Esophagus mucosa (tissue), 1 donor: ENCODE results near the gene CCDC12. TPM values are rescaled to one million over a fixed set of nuclear protein-coding genes. Genes with fewer than 3 reads are reported as not detected.
A peak's percentile ranks its signal among the peaks of the same experiment; 100 is the strongest.

Experiments used
- ATAC-seq: fragments of 200-7000 bp; cut with Tn5 transposase; one replicate; pipeline ENCODE4 v1.9.1; 2020
- total RNA-seq: library from RNA; stranded (reverse); gene quantifications from one replicate; pipeline ENCODE4 v1.2.4, GENCODE V29; 2023
- donor health status: DM: yes; HTN: yes; CAD: no.

Gene CCDC12
- total RNA-seq, 1 donor from 2014 or later, result 50.2 TPM

GRCh38 chr3:46935989-46936558 is 40.5 kb downstream of the CCDC12 start:
- no peak for ATAC-seq

GRCh38 chr3:46935168-46935858 is 41.2 kb downstream of the CCDC12 start:
- peak; percentile 76 for ATAC-seq

GRCh38 chr3:46934498-46935167 is 41.9 kb downstream of the CCDC12 start:
- ATAC-seq, result peak; percentile 78

GRCh38 chr3:46934072-46934471 is 42.5 kb downstream of the CCDC12 start:
- no peak for ATAC-seq

GRCh38 chr3:46933261-46933660 is 43.3 kb downstream of the CCDC12 start:
- ATAC-seq, result no peak

- no peak for ATAC-seq
These were observed 43.9 kb downstream of the CCDC12 start for GRCh38 chr3:46932455-46933225.

- peak; percentile 0 for ATAC-seq
These were observed 44.8 kb downstream of the CCDC12 start for GRCh38 chr3:46931631-46932331.

GRCh38 chr3:46930945-46931403 is 45.6 kb downstream of the CCDC12 start:
- no peak for ATAC-seq

- no peak for ATAC-seq
These were observed 46.2 kb downstream of the CCDC12 start for GRCh38 chr3:46930166-46930944.

GRCh38 chr3:46929324-46929723 is 47.2 kb downstream of the CCDC12 start:
- ATAC-seq, result peak; percentile 65

- no peak for ATAC-seq
These were observed 48.3 kb downstream of the CCDC12 start for GRCh38 chr3:46928282-46928681.

GRCh38 chr3:46927718-46928073 is 48.8 kb downstream of the CCDC12 start:
- ATAC-seq, result no peak

- peak; percentile 76 for ATAC-seq
These were observed 49.5 kb downstream of the CCDC12 start for GRCh38 chr3:46926871-46927717.

- ATAC-seq, result no peak
These were observed 50.1 kb downstream of the CCDC12 start for GRCh38 chr3:46926447-46926846.

- ATAC-seq, result no peak
These were observed 50.5 kb downstream of the CCDC12 start for GRCh38 chr3:46926039-46926438.

GRCh38 chr3:46925585-46925934 is 51.0 kb downstream of the CCDC12 start:
- no peak for ATAC-seq

- ATAC-seq, result no peak
These were observed 51.5 kb downstream of the CCDC12 start for GRCh38 chr3:46924921-46925584.

- peak; percentile 17 for ATAC-seq
These were observed 52.8 kb downstream of the CCDC12 start for GRCh38 chr3:46923559-46924350.

GRCh38 chr3:46922871-46923558 is 53.5 kb downstream of the CCDC12 start:
- ATAC-seq, result no peak
